Smooth muscle cell of the brain vasculature (primary cell): ENCODE data around the gene N4BP2L2.
A peak's percentile ranks its signal among the peaks of the same experiment; 100 is the strongest.

ENCODE experiments used
- DNase-seq: peaks from one replicate; pipeline ENCODE4 v3.0.0-alpha.2; 2012; ENCODE audit warnings: low read depth, low spot score

The N4BP2L2 gene

GRCh38 chr13:32530841-32531253, 7.7 kb downstream of the N4BP2L2 start:
- peak; percentile 31 for DNase-seq

DNA sequence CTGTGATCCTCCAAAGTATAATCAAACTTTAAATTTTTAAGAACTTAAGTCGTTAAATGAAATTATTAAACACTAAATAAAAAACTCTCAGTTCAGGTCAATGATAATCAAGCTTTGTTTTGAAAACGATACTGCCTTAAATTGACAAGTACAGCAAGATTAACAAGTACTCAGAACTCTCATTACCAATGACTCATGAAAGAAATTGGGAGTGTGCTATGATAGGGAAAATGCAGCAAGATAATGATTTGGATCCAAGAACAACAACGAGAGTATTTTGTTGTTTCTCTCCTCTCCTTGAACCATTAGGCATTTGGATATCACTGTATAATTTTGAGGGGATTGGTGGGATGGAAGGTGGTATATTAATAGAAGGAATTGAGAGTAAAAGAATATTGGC, 10.2 kb downstream of the N4BP2L2 start:
- no peak for DNase-seq

DNA sequence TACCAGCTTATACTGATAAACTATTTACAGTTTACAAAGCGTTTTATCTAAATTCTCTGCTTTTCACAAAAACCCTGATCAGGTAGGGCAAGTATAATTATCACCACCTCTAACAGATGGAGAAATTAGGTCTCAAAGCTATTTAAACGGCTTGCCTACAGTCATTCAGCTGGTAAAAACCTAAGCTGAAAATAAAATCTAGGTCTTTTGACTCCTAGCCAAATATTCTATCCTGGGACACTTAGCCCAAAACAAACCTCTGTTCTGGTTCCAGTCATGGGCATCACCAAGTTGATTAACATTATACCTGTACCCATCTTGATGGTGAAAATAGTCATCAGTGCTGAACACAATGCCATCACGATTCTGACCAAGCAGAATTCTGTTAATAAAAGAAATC, 11.4 kb downstream of the N4BP2L2 start:
- DNase-seq: no peak

DNA sequence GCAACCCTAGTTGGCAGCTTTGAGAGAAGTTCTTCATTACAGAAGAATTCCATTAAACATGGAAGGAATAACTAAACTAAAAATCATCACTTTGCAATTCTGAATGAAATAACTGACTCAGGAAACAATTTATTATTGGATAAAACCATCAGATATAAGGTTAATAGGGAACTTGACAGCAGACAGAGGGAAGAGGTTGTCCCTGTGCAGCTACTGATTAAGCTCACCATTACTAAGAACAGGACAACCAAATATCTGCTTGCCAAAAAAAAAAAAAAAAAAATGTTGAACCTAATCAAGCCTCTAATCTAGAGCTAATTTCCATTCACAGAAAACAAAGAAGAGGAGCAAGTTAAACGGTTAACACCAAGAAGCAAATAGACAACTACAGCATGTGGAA, 12.8 kb downstream of the N4BP2L2 start:
- DNase-seq: no peak

- DNase-seq: no peak
These were observed 23.3 kb downstream of the N4BP2L2 start for GRCh38 chr13:32515246-32515645.

- no peak for DNase-seq
These were observed 27.1 kb downstream of the N4BP2L2 start for GRCh38 chr13:32511482-32511881.

GRCh38 chr13:32504876-32505275, 33.7 kb downstream of the N4BP2L2 start:
- DNase-seq: no peak

- DNase-seq: no peak
These were observed 34.3 kb downstream of the N4BP2L2 start for GRCh38 chr13:32504263-32504662.

GRCh38 chr13:32503727-32504126, 34.9 kb downstream of the N4BP2L2 start:
- no peak for DNase-seq

DNA sequence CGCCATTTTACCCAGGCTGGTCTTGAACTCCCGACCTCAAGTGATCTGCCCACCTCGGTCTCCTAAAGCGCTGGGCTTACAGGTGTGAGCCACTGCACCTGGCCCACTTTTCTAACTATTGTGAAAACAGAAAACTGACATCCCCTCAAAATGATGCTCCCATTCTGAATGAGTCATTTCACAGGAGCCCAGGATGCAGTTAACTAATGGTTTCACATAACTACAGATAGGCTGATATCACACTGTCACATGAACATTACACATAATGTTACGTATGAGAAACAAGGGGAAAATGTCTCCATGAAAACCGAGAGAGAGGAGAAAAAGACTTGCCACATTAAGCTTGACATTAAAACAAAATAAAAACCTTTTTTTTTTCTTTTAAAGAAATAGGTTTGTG, 37.5 kb downstream of the N4BP2L2 start:
- DNase-seq: no peak

GRCh38 chr13:32499538-32500210, 38.9 kb downstream of the N4BP2L2 start:
- no peak for DNase-seq

DNA sequence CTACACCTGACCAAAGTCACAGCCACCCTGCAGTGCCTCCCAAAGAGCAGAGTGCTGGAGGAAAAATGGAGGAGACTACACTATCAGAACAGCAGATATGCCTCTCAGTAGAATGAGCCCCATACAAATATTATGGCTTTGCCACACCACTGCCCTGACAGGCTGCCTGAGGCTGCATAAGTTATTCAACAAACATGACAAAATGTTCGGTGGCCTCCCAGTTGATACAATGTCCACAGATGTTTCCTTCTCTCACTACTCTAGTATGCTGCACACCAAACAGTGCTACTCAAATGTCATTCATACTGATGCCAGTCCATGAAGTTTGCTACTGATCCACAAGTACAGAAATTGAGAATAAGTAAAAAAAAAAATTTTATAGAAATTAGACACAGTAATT, 41.0 kb downstream of the N4BP2L2 start:
- DNase-seq: no peak

GRCh38 chr13:32496599-32497160, 41.9 kb downstream of the N4BP2L2 start:
- DNase-seq: no peak

DNA sequence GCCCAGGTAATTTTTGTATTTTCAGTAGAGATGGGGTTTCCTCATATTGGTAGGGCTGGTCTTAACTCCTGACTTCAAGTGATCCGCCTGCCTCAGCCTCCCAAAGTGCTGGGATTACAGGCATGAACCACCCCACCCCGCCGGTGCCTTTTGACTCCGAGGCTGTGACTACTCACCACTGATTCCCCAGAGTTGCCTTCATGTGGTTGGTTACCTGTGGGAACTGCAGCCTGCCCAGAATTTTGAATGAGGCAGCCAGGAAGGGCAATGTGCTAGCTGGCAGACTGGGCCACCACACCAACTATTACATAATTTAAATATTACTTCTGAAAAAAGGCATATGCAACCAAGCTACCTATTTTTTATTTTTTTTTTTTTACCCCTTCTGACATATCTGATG, 42.8 kb downstream of the N4BP2L2 start:
- DNase-seq: no peak

GRCh38 chr13:32495429-32495828, 43.2 kb downstream of the N4BP2L2 start:
- no peak for DNase-seq

GRCh38 chr13:32491028-32491427, 47.6 kb downstream of the N4BP2L2 start:
- DNase-seq: no peak

GRCh38 chr13:32476892-32477291, 61.7 kb downstream of the N4BP2L2 start:
- no peak for DNase-seq

DNA sequence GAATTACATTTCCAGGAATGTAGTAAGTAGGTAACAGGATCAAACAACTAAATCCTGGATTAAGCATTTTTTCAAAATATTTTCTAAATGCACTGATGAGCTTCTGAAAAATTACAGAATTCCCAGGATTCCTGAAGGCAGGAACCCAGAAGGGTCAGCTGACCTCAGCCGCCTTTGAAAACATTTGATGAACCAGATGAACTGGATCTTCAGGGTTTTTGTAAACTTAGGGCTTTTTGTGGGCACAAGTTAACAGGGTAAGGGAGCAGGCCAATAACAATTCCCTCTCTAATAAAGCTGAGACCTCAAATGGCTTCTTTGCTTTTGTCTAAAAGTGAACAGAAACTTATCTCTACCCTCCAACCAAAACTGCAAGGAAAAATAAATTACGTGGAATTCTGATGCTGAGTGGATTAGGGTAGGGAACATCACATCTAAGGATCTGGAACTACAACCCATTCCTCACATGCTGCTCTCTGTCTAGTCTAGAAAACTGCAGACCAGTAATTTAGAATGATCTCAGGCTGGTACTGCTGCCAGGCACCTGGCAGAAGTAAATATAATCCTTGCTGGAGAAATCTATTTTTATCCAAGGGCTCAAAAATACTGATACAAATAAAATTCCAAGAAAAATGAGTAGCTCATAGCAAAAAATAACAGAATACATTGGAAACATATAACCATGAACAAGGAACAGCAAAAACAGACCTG, 62.4 kb downstream of the N4BP2L2 start:
- DNase-seq: no peak

GRCh38 chr13:32474999-32475792, 63.4 kb downstream of the N4BP2L2 start:
- DNase-seq: no peak

GRCh38 chr13:32473650-32474049, 64.9 kb downstream of the N4BP2L2 start:
- DNase-seq: no peak

DNA sequence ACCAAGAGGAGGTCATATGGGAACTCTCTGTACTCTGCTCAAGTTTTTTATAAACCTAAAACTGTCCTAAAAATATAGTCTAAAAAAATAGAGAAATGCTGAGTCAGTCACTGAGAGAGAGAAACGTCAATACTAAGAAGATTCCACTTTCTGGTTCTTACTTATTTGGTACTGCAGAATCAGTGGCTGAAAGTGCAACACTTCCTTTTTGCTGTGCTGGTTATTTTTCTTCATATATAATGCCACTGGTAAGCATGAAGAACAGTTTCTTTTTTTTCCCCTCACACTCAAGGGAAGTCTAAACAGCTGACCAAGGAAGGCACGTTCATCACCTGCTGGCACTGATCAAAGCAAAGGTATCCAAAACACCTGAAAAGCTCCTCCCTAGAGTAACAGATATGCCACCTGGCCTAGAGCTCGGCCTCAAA, 66.4 kb downstream of the N4BP2L2 start:
- DNase-seq: no peak
